SK-N-DZ (cell line): ENCODE measurements around the gene RSKR.
A peak's percentile ranks its signal among the peaks of the same experiment; 100 is the strongest.
"Not testable (repeated sequence)": the region's sequence is repeated elsewhere in the genome, so short reads cannot be mapped to it uniquely, and the experiment has no call there.

Experiments
- DNase-seq: peaks from one replicate; pipeline ENCODE4 v3.0.0-alpha.2; 2015; ENCODE audit warnings: low spot score

RSKR gene

GRCh38 chr17:28623696-28624095 is 9.7 kb upstream of the RSKR start:
- DNase-seq = no peak

- DNase-seq = no peak
These were observed 8.2 kb upstream of the RSKR start for GRCh38 chr17:28622186-28622585.

- no peak for DNase-seq
These were observed 6.0 kb upstream of the RSKR start for GRCh38 chr17:28620010-28620409.

GRCh38 chr17:28618464-28618863 is 4.5 kb upstream of the RSKR start:
- no peak for DNase-seq

GRCh38 chr17:28616281-28616680 is 2.3 kb upstream of the RSKR start:
- DNase-seq = no peak

GRCh38 chr17:28615260-28615940 is 1.4 kb upstream of the RSKR start:
- no peak for DNase-seq

GRCh38 chr17:28612936-28613872 is 781 bp downstream of the RSKR start:
- peak; percentile 58 for DNase-seq

GRCh38 chr17:28612531-28612930 is 1.5 kb downstream of the RSKR start:
- DNase-seq = no peak

GRCh38 chr17:28610376-28610775 is 3.6 kb downstream of the RSKR start:
- no peak for DNase-seq

- DNase-seq = not testable (repeated sequence)
These were observed 10.0 kb downstream of the RSKR start for GRCh38 chr17:28604031-28604430.

GRCh38 chr17:28599311-28600184 is 14.4 kb downstream of the RSKR start:
- no peak for DNase-seq

- peak; percentile 96 for DNase-seq
These were observed 15.1 kb downstream of the RSKR start, which contains the start of gene SPAG5 for GRCh38 chr17:28598799-28599310. TSS of gene SPAG5 (minus strand) at chr17:28599025. CDS start at chr17:28598946, 79 bp downstream.

- DNase-seq = no peak
These were observed 15.6 kb downstream of the RSKR start for GRCh38 chr17:28598389-28598788.

- DNase-seq = no peak
These were observed 16.2 kb downstream of the RSKR start for GRCh38 chr17:28597606-28598383.

GRCh38 chr17:28592260-28592659 is 21.7 kb downstream of the RSKR start:
- DNase-seq = no peak

- no peak for DNase-seq
These were observed 28.1 kb downstream of the RSKR start for GRCh38 chr17:28585851-28586250.

GRCh38 chr17:28584434-28584833 is 29.6 kb downstream of the RSKR start:
- DNase-seq = no peak

- DNase-seq = no peak
These were observed 31.5 kb downstream of the RSKR start for GRCh38 chr17:28582513-28582912.

GRCh38 chr17:28580959-28581358 is 33.0 kb downstream of the RSKR start:
- no peak for DNase-seq

GRCh38 chr17:28579526-28579925 is 34.5 kb downstream of the RSKR start:
- no peak for DNase-seq
